Measurements from ENCODE around the gene SLC18A3. TPM values are rescaled to one million over a fixed set of nuclear protein-coding genes. Genes with fewer than 3 reads are reported as not detected.

Gene SLC18A3
- total RNA-seq (2022; extraction: Qiagen RNA extraction; ENCODE audit: low read depth): not detected in 5 replicates

GRCh38 chr10:49610114-49610457, at the start of gene SLC18A3:
Gene SLC18A3, plus strand, starts transcription at chr10:49610310. Its CDS starts 431 bp downstream, at chr10:49610741.

GRCh38 chr10:49613882-49614241, 3.8 kb downstream of the SLC18A3 start, which contains the start of gene CHAT:
Gene CHAT, plus strand, starts transcription at chr10:49614037. Its CDS starts 153 bp downstream, at chr10:49614190.

Other genes starting within 250 kb of the SLC18A3 start
- gene DRGX, start 214.2 kb upstream of the SLC18A3 start, total RNA-seq (2022; extraction: Qiagen RNA extraction; ENCODE audit: low read depth): 0.05 TPM in 1 of 5 replicates, not detected in the others
- 4.6 to 6.3 TPM (median 5.6 TPM) in 5 replicates for gene ERCC6, start 71.2 kb upstream of the SLC18A3 start, total RNA-seq (2022; extraction: Qiagen RNA extraction; ENCODE audit: low read depth)
- not detected in 5 replicates for gene CHAT, start 3.7 kb downstream of the SLC18A3 start, total RNA-seq (2022; extraction: Qiagen RNA extraction; ENCODE audit: low read depth)
- not detected in 5 replicates for gene C10orf53, start 69.3 kb downstream of the SLC18A3 start, total RNA-seq (2022; extraction: Qiagen RNA extraction; ENCODE audit: low read depth)
- gene OGDHL, start 152.0 kb downstream of the SLC18A3 start, total RNA-seq (2022; extraction: Qiagen RNA extraction; ENCODE audit: low read depth): 0.13 to 0.49 TPM (median 0.21 TPM) in 5 replicates

Data from A549 treated with GW870086 at 1 μM for 4 hours (cell line).